Lower lobe of right lung (tissue), 2 donors: ENCODE data around the gene PTPN11. TPM values are rescaled to one million over a fixed set of nuclear protein-coding genes. Genes with fewer than 3 reads are reported as not detected.

Source experiments
- ATAC-seq, 2 donors: fragments of 200-7000 bp; cut with Tn5 transposase; one replicate each; pipeline ENCODE4 v1.9.1; 2020 to 2022; ENCODE audit warnings: mild to moderate bottlenecking in 2 of 2, moderate library complexity in 2 of 2
- DNase-seq: peaks from one replicate; pipeline ENCODE4 v3.0.0-alpha.2; 2020
- H3K27ac ChIP-seq: fragments of 200-600 bp; one replicate; pipeline ENCODE4 v1.8.0; 2022
- H3K27me3 ChIP-seq: fragments of 200-600 bp; one replicate; pipeline ENCODE4 v1.8.0; 2022; ENCODE audit warnings: low read depth
- H3K36me3 ChIP-seq: fragments of 200-600 bp; one replicate; pipeline ENCODE4 v1.8.0; 2022; ENCODE audit warnings: mild to moderate bottlenecking
- H3K4me1 ChIP-seq: fragments of 200-600 bp; one replicate; pipeline ENCODE4 v1.8.0; 2022
- H3K4me3 ChIP-seq: fragments of 200-600 bp; one replicate; pipeline ENCODE4 v1.8.0; 2022; ENCODE audit warnings: mild to moderate bottlenecking
- H3K9me3 ChIP-seq: fragments of 200-600 bp; one replicate; pipeline ENCODE4 v1.8.0; 2022
- CTCF ChIP-seq: fragments of 200-600 bp; IDR thresholded peaks from one replicate; pipeline ENCODE4 v1.8.0; 2022; ENCODE audit warnings: antibody characterized with exemption, mild to moderate bottlenecking
- intact Hi-C: fragments of 100-400 bp; cut with DNase I; formaldehyde crosslinking; loops from one replicate; pipeline ENCODE4 v1.11.0; 2022
- total RNA-seq: library from RNA; stranded (reverse); fragmentation: NEBNext Ultra II Directional; extraction: Animal tissue kit (Norgen Biotek cat#: 25700); gene quantifications from one replicate; pipeline ENCODE4 v1.2.1, GENCODE V29; 2021
- donor health status: DM: no; HTN: yes; CAD: no; lungs with severe emphysema.

PTPN11 gene
- total RNA-seq, 1 donor from 2014 or later = 87.5 TPM

GRCh38 chr12:112533528-112533927, 114.8 kb downstream of the PTPN11 start:
- no peak for ATAC-seq

GRCh38 chr12:112535017-112535416, 116.3 kb downstream of the PTPN11 start:
- no peaks in the 10 kb centered on the region for H3K36me3 ChIP-seq
- H3K27me3 ChIP-seq = no peaks in the 10 kb centered on the region
- H3K4me1 ChIP-seq = no peaks in the 10 kb centered on the region
- TF ChIP-seq CTCF = no peak
- intact Hi-C loops = no loop called here
- ATAC-seq = no peak
- no peak overlapping the region for H3K27ac ChIP-seq
- DNase-seq = no peak
- no peaks in the 10 kb centered on the region for H3K9me3 ChIP-seq
- no peak overlapping the region for H3K4me3 ChIP-seq

More at GRCh38 chr12:112533528-112533927, 114.8 kb downstream of the PTPN11 start:
- Histone ChIP-seq H3K36me3 (no peaks in the 10 kb centered on the region), H3K9me3 (no peaks in the 10 kb centered on the region), H3K4me1 (no peaks in the 10 kb centered on the region), H3K4me3 (no peak overlapping the region), H3K27me3 (no peaks in the 10 kb centered on the region), H3K27ac (no peak overlapping the region)
- DNase-seq = no peak
- TF ChIP-seq CTCF = no peak
- intact Hi-C loops = no loop called here

DNA sequence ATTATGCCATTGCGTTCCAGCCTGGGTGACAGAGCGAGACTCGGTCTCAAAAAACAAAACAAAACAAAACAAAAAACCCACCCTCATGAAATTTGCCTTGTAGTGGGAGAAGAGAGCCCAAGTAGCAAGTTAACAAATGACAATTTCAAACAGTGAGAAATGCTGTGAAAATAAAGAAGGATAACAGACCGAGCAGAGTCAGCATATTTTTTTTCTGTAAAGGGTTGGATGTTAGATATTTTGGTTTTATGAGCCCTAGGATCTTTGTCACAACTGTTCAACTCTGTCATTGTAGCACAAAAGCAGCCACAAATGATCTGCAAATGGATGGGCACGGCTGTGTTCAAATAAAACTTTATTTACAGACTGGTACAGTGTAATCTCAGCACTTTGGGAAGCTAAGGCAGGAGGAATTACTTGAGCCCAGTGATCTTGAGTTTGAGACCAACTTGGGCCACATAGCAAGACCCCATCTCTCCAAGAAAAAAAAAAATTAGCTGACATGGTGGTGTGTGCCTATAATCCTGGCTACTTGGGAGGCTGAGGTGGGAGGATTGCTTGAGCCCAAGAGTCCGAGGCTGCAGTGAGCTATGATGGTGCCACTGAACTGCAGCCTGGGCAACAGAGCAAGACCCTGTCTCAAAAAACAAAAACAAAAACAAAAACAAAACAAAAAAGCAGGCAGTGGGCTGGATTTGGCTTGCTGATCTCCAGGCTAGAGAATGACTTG, 117.1 kb downstream of the PTPN11 start:
- Histone ChIP-seq H3K36me3 (no peaks in the 10 kb centered on the region), H3K27me3 (no peaks in the 10 kb centered on the region), H3K27ac (no peak overlapping the region), H3K4me3 (no peak overlapping the region), H3K9me3 (no peaks in the 10 kb centered on the region), H3K4me1 (no peaks in the 10 kb centered on the region)
- intact Hi-C loops = no loop called here
- DNase-seq (no peak), ATAC-seq (no peak)
- no peak for TF ChIP-seq CTCF

GRCh38 chr12:112536367-112536730, 117.6 kb downstream of the PTPN11 start:
- no peak overlapping the region for H3K27ac ChIP-seq
- no peak overlapping the region for H3K4me3 ChIP-seq
- no peaks in the 10 kb centered on the region for H3K27me3 ChIP-seq
- H3K9me3 ChIP-seq = no peaks in the 10 kb centered on the region
- intact Hi-C loops = no loop called here
- H3K36me3 ChIP-seq = no peaks in the 10 kb centered on the region
- TF ChIP-seq CTCF = no peak
- H3K4me1 ChIP-seq = no peaks in the 10 kb centered on the region
- no peak for ATAC-seq
- no peak for DNase-seq

- Histone ChIP-seq H3K9me3 (no peaks in the 10 kb centered on the region), H3K27ac (no peak overlapping the region), H3K27me3 (no peaks in the 10 kb centered on the region), H3K36me3 (no peaks in the 10 kb centered on the region), H3K4me1 (no peaks in the 10 kb centered on the region), H3K4me3 (no peak overlapping the region)
- peak; percentile 77 to 87 for ATAC-seq
- no peak for TF ChIP-seq CTCF
- intact Hi-C loops = no loop called here
- peak; percentile 51 for DNase-seq
Observed at GRCh38 chr12:112537710-112538396, 119.1 kb downstream of the PTPN11 start.
